ENCODE measurements around the gene PLEK.

PLEK gene

DNA sequence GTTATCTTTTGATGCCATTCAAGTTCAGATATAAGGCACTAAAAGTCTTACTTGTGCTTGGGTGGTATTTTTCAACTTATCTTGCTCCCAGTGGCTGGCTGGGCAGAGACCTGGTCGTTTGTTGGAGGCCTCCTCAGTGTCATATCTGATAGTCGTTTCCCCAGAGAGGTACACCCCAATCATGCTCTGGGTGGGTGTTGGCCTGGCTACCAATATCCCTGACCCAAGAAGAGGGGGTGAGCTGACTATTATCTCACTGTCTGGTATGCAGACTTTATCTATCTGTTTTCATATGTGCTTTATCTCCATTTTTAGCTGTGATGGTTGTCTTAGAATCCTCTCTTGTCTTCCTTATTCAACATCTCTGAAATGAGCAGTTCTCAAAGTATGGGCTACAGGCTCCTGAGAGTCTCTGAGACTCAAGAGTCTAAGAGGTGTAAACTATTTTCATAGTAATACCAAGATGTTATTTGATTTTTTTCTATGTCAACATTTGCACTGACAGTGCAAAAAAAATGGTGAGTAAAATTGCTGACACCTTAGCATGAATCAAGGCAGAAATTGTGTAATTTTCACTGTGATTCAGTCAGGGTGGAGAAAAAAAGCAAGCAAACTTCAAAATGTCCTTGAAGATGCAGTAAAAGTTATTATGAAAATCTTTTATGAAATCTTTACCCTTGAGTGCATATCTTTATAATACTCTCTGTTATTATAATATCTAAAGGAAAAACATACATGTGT, 12.3 kb upstream of the PLEK start:
- no peak overlapping the region for H3K4me3 ChIP-seq (ENCODE audit: low read length)
- no peak for DNase-seq (ENCODE audit: low read depth)
- TF ChIP-seq, protein P1, sequence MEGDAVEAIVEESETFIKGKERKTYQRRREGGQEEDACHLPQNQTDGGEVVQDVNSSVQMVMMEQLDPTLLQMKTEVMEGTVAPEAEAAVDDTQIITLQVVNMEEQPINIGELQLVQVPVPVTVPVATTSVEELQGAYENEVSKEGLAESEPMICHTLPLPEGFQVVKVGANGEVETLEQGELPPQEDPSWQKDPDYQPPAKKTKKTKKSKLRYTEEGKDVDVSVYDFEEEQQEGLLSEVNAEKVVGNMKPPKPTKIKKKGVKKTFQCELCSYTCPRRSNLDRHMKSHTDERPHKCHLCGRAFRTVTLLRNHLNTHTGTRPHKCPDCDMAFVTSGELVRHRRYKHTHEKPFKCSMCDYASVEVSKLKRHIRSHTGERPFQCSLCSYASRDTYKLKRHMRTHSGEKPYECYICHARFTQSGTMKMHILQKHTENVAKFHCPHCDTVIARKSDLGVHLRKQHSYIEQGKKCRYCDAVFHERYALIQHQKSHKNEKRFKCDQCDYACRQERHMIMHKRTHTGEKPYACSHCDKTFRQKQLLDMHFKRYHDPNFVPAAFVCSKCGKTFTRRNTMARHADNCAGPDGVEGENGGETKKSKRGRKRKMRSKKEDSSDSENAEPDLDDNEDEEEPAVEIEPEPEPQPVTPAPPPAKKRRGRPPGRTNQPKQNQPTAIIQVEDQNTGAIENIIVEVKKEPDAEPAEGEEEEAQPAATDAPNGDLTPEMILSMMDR (conservative IDR thresholded peaks at IDR 0.05; ENCODE audit: low read length), result no peak

DNA sequence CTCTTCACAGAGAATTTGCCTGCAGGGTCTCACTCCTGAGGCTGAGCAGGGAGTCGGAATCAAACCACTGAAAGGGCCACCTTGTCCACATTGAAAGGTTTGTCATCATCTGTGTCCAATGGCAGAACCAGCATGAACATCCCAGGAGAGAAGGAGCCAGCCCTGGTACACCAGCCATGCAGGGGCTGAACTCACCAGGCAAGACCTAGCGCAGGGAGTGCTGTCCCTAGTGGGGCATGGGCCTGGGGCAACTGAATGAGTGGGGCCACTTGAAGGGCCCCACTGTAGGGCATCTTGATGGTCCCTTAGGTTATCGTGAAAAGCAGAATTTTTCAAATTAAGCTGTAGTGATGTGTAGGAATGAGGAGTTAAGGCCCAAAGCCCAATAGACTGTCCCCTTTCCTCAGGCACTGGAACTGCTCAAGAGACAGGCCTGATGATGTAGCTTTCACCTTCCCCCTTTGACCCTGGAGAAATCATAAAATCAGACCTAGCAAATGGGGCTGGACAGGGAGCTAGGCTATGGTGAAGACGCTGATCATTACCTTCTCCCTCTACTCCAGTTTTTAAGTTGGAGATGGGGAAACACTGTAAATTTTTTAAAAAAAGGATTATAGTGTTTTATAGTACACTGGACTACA, 8.4 kb upstream of the PLEK start:
- TF ChIP-seq, protein P1 (conservative IDR thresholded peaks at IDR 0.05; ENCODE audit: low read length), result no peak
- DNase-seq (ENCODE audit: low read depth), result no peak
- H3K4me3 ChIP-seq (ENCODE audit: low read length), result no peak overlapping the region

DNA sequence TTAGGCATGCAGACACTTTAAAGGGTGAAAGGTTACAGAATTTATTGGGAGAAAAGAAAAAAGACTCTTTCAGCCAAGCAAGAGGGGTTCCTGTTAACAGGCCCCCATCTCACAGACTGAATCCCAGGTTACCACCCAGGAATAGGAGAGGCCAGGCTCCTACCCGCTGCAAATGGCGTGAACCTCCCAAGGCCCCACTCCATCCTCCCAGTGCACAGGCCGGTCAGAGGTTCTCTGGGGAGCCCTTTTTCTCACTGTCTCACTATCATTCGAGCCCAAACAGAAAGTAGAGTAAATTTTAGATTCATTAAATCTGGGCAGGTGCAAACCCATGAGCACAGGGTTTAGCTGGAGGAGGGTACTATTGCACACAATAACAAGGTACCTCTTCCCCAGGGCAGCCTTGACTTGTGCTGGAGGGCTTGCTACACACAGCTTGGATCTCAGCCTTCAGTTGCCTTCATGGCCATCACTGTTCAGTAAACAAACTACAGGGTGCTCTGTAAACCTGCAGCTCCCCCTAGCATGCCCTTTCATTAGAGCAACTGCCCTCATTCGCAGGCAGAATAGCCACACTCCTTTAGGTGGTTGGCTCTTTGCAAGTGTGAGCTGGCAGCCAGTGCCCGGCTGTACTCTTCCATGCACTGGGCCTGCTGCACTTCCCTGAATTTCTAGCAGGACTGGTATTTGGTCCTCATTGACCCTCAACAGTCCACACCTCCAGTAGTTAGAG, 7.3 kb upstream of the PLEK start:
- peak; percentile 56 for DNase-seq (ENCODE audit: low read depth)
- TF ChIP-seq, protein P1 (conservative IDR thresholded peaks at IDR 0.05; ENCODE audit: low read length), result peak; percentile 73

DNA sequence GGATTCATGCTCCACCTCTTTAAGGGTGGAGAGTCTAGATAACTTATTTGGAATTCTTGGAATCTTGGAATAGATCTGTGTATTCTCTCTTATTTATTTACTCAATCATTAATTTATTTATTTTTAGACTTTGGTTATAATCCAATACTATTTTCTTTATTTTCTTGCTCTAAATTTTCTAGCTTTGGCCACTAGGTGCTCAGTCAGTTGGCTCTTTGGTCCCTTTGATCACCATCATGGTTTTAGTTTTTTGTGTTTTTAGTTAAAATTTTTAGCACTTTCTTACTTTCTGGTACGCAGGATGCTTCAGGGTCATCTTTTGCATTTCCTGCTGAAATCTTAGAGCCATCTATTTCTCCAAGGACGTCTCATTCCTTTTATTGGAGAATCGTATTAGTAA, 5.2 kb upstream of the PLEK start:
- H3K4me3 ChIP-seq (ENCODE audit: low read length), result no peak overlapping the region
- no peak for DNase-seq (ENCODE audit: low read depth)

More for the DNA sequence above, 7.3 kb upstream of the PLEK start:
- H3K4me3 ChIP-seq (ENCODE audit: low read length), result no peak overlapping the region

DNA sequence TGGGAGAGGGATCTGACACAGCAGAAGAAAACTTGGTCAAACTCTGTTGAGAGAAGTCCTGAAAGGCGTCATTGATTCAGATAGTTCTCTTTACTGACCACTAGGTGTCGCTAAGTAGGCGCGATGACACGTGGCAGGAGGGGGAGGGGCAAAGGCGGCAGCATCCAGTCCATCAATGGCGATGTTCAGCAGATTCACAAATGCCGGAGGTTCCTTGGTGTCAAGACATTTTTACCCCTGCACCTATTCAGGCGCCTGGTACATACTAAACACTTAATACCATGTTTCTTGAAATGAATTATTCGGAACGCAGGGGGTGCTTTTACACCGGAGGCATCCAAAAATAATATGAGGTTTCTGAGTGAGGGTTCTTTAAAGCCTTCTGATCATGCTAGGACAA, 3.0 kb upstream of the PLEK start:
- TF ChIP-seq, protein P1 (conservative IDR thresholded peaks at IDR 0.05; ENCODE audit: low read length), result peak; percentile 56
- peak; percentile 35 for DNase-seq (ENCODE audit: low read depth)
- no peak overlapping the region for H3K4me3 ChIP-seq (ENCODE audit: low read length)

More for the DNA sequence above, 5.2 kb upstream of the PLEK start:
- TF ChIP-seq, protein P1 (conservative IDR thresholded peaks at IDR 0.05; ENCODE audit: low read length), result peak; percentile 13; the same call in 1 of the 2 replicates

DNA sequence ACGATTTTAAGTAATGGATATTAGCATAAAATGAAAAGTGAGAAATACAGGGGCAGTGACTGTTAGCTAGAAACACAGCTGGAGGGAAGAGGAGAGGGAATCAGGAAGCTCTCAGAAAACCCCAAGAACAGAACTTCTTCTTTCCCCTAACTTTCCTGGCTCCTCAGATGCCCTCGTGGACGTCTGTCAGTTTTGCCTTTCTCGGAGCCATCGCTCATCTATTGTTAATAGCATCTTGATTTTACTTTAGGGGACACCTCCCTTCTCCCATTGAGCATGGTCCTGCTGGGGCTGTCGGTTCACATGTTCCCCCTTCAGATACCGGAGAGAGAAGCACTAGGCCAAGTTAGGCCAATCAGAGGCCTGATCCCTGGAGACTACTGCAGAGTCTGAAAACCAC, 2.3 kb upstream of the PLEK start:
- no peak overlapping the region for H3K4me3 ChIP-seq (ENCODE audit: low read length)
- no peak for DNase-seq (ENCODE audit: low read depth)
- TF ChIP-seq, protein P1 (conservative IDR thresholded peaks at IDR 0.05; ENCODE audit: low read length), result no peak

All from AG10803 (cell line).